A673 (cell line): ENCODE results near the gene GRB10.

Experiments
- CTCF ChIP-seq: fragments of 300-800, 200-600 bp; sonication (generic); conservative IDR thresholded peaks from 2 replicates; pipeline ENCODE4 v1.5.1; 2017; ENCODE audit warnings: low read depth, mild to moderate bottlenecking, antibody characterized with exemption, low read length, moderate library complexity, mixed read lengths
- EZH2 ChIP-seq: fragments of 200-600 bp; sonication (generic); IDR thresholded peaks from 2 replicates; pipeline ENCODE4 v1.6.1; 2017; ENCODE audit warnings: borderline replicate concordance, low read depth, mild to moderate bottlenecking, mixed read lengths, antibody characterized with exemption, low read length; ENCODE audit not compliant: poor library complexity, severe bottlenecking

- TF ChIP-seq CTCF (peak; percentile 28; the same call in 1 of the 2 replicates), EZH2 (no peak)
Observed at GRCh38 chr7:50696810-50697582, 85.7 kb downstream of the GRB10 start.
